ENCODE results near the gene ASIC3. TPM values are rescaled to one million over a fixed set of nuclear protein-coding genes. Genes with fewer than 3 reads are reported as not detected.

The ASIC3 gene
- total RNA-seq, 4 donors from 2014 or later: 2.5 to 10.7 (median 5.0) TPM

GRCh38 chr7:151066273-151066974, 18.1 kb downstream of the ASIC3 start:
- Histone ChIP-seq H3K9me3 (no peaks in the 10 kb centered on the region), H3K27ac (no peak overlapping the region), H3K4me1 (peaks cover 0 to 13% (median under 1%) of the 10 kb centered on the region in 4 donors), H3K36me3 (peaks cover 0 to 74% (median 0%) of the 10 kb centered on the region in 3 donors), H3K27me3 (no peaks in the 10 kb centered on the region), H3K4me3 (no peak overlapping the region)
- no peak for DNase-seq
- no peak for TF ChIP-seq POLR2A (IDR thresholded peaks at IDR 0.05)
- no peak for TF ChIP-seq CTCF (IDR thresholded peaks at IDR 0.05)

GRCh38 chr7:151068069-151068773, 19.9 kb downstream of the ASIC3 start:
- Histone ChIP-seq H3K4me1 (no peaks in the 10 kb centered on the region), H3K4me3 (no peak overlapping the region), H3K9me3 (no peaks in the 10 kb centered on the region), H3K27me3 (no peaks in the 10 kb centered on the region), H3K27ac (no peak overlapping the region), H3K36me3 (peaks cover 0 to 89% (median 0%) of the 10 kb centered on the region in 3 donors)
- no peak for TF ChIP-seq POLR2A (IDR thresholded peaks at IDR 0.05)
- TF ChIP-seq CTCF (IDR thresholded peaks at IDR 0.05): no peak
- DNase-seq: no peak

GRCh38 chr7:151069841-151070573, 21.7 kb downstream of the ASIC3 start:
- Histone ChIP-seq H3K9me3 (no peaks in the 10 kb centered on the region), H3K27me3 (no peaks in the 10 kb centered on the region), H3K4me3 (no peak overlapping the region), H3K36me3 (peaks cover 0 to 96% (median 0%) of the 10 kb centered on the region in 3 donors), H3K27ac (no peak overlapping the region), H3K4me1 (no peaks in the 10 kb centered on the region)
- DNase-seq: no peak
- TF ChIP-seq POLR2A (IDR thresholded peaks at IDR 0.05): no peak
- TF ChIP-seq CTCF (IDR thresholded peaks at IDR 0.05): no peak

GRCh38 chr7:151070574-151070960, 22.2 kb downstream of the ASIC3 start:
- Histone ChIP-seq H3K4me3 (no peak overlapping the region), H3K4me1 (no peaks in the 10 kb centered on the region), H3K27ac (no peak overlapping the region), H3K27me3 (no peaks in the 10 kb centered on the region), H3K36me3 (peaks cover 0 to 96% (median 0%) of the 10 kb centered on the region in 3 donors), H3K9me3 (no peaks in the 10 kb centered on the region)
- DNase-seq: no peak
- TF ChIP-seq CTCF (IDR thresholded peaks at IDR 0.05): no peak
- TF ChIP-seq POLR2A (IDR thresholded peaks at IDR 0.05): no peak

- H3K27me3 ChIP-seq: no peaks in the 10 kb centered on the region
- no peak overlapping the region for H3K4me3 ChIP-seq
- TF ChIP-seq POLR2A (IDR thresholded peaks at IDR 0.05): no peak
- TF ChIP-seq CTCF (IDR thresholded peaks at IDR 0.05): no peak
- DNase-seq: no peak
- H3K9me3 ChIP-seq: no peaks in the 10 kb centered on the region
- H3K27ac ChIP-seq: no peak overlapping the region
- H3K4me1 ChIP-seq: no peaks in the 10 kb centered on the region
- peaks cover 0 to 94% (median 0%) of the 10 kb centered on the region in 3 donors for H3K36me3 ChIP-seq
Observed at GRCh38 chr7:151071032-151071866, 22.9 kb downstream of the ASIC3 start.

Measured in Peyer's patch (tissue), 4 donors.